K562 (cell line): ENCODE measurements around the gene LMNA. TPM values are rescaled to one million over a fixed set of nuclear protein-coding genes. Genes with fewer than 3 reads are reported as not detected.
A peak's percentile ranks its signal among the peaks of the same experiment; 100 is the strongest.

Experiments used
- ARHGAP35 ChIP-seq: fragments of 450-650 bp; IDR thresholded peaks from 2 replicates; pipeline ENCODE4 v1.6.1; 2018; ENCODE audit not compliant: partially characterized antibody
- ETV6 ChIP-seq, 3 experiments: fragments of 150-350 bp in 1 of 3; sonication (generic) in 1 of 3; formaldehyde crosslinking in 1 of 3; IDR thresholded peaks; 2 replicates each; pipeline versions ENCODE4 v1.6.1 to v1.8.0; 2014 to 2022; ENCODE audit warnings: borderline replicate concordance in 2 of 3, low read depth in 2 of 3, antibody characterized with exemption in 1 of 3, low read length in 1 of 3, mild to moderate bottlenecking in 1 of 3, missing genetic modification reagents in 1 of 3
- HLTF ChIP-seq: fragments of 450-650 bp; IDR thresholded peaks from 2 replicates; pipeline ENCODE4 v1.6.1; 2016
- HMGXB4 ChIP-seq: sonication (generic); formaldehyde crosslinking; IDR thresholded peaks from 2 replicates; pipeline ENCODE4 v1.8.1; 2023; ENCODE audit warnings: mild to moderate bottlenecking, missing genetic modification reagents
- KLF13 ChIP-seq: fragments of 450-650 bp; IDR thresholded peaks from 2 replicates; pipeline ENCODE4 v1.6.1; 2016; ENCODE audit warnings: missing genetic modification characterization, low read depth, mild to moderate bottlenecking, missing compliant biosample characterization, moderate library complexity, borderline replicate concordance
- MCM7 ChIP-seq, 2 experiments: fragments of 450-650 bp; IDR thresholded peaks; 2 replicates each; pipeline ENCODE4 v1.6.1; 2016 to 2018
- MIER1 ChIP-seq: fragments of 450-650 bp; IDR thresholded peaks from 2 replicates; pipeline ENCODE4 v1.6.1; 2016; ENCODE audit warnings: antibody characterized with exemption, mild to moderate bottlenecking, low read depth
- MYNN ChIP-seq, 2 experiments: sonication (generic); formaldehyde crosslinking in 1 of 2; IDR thresholded peaks; 2 replicates each; pipeline versions ENCODE4 v1.5.0 to v1.6.1; 2016 to 2020; ENCODE audit warnings: antibody characterized with exemption in 1 of 2, missing genetic modification reagents in 1 of 2
- NR4A1 ChIP-seq, 2 experiments: fragments of 250-450 bp in 1 of 2; fragments of 450-650 bp in 1 of 2; sonication (Bioruptor Pico) in 1 of 2; IDR thresholded peaks; 2 replicates each; pipeline versions ENCODE4 v1.4.0 to v1.6.1; 2016 to 2020; ENCODE audit warnings: mild to moderate bottlenecking in 2 of 2, missing compliant biosample characterization in 1 of 2, missing genetic modification characterization in 1 of 2, moderate library complexity in 1 of 2
- PRPF4 ChIP-seq: fragments of 200-400 bp; formaldehyde crosslinking; IDR thresholded peaks from one replicate; pipeline ENCODE4 v1.6.1; 2017; ENCODE audit warnings: low read length, low read depth, mild to moderate bottlenecking; ENCODE audit not compliant: insufficient read depth, poor library complexity, severe bottlenecking
- RUNX1 ChIP-seq: sonication (generic); IDR thresholded peaks from 2 replicates; pipeline ENCODE4 v1.6.1; 2016; ENCODE audit warnings: antibody characterized with exemption, low read depth
- TAL1 ChIP-seq: fragments of 450-650 bp; IDR thresholded peaks from 2 replicates; pipeline ENCODE4 v1.6.1; 2016; ENCODE audit warnings: mild to moderate bottlenecking
- THRA ChIP-seq: fragments of 450-650 bp; IDR thresholded peaks from 2 replicates; pipeline ENCODE4 v1.6.1; 2017; ENCODE audit warnings: mild to moderate bottlenecking, moderate library complexity
- ZBTB43 ChIP-seq: sonication (generic); formaldehyde crosslinking; IDR thresholded peaks from 2 replicates; pipeline ENCODE4 v1.8.0; 2023; ENCODE audit warnings: mild to moderate bottlenecking, missing genetic modification reagents
- ZBTB8A ChIP-seq: fragments of 450-650 bp; IDR thresholded peaks from 2 replicates; pipeline ENCODE4 v1.6.1; 2018; ENCODE audit warnings: mild to moderate bottlenecking, moderate library complexity; ENCODE audit not compliant: partially characterized antibody
- ZC3H4 ChIP-seq: sonication (generic); formaldehyde crosslinking; IDR thresholded peaks from 2 replicates; pipeline ENCODE4 v1.9.0; 2021; ENCODE audit warnings: missing genetic modification reagents, borderline replicate concordance
- ZNF224 ChIP-seq: sonication (generic); formaldehyde crosslinking; IDR thresholded peaks from 2 replicates; pipeline ENCODE4 v1.8.0; 2022; ENCODE audit warnings: mild to moderate bottlenecking, missing genetic modification reagents
- ZNF24 ChIP-seq: fragments of 450-650 bp; IDR thresholded peaks from 2 replicates; pipeline ENCODE4 v1.6.1; 2016
- polyA plus RNA-seq, 8 experiments: library from polyadenylated mRNA; depleted of rRNA in 4 of 8; stranded (reverse) in 5 of 8; unstranded in 3 of 8; fragments of >200 nt; fragmentation: Nextera tagmentation in 2 of 8; fragmentation: Illumina TruSeq in 1 of 8; extraction: Ambion mirVana in 2 of 8; extraction: Trizol in 1 of 8; gene quantifications; 2 replicates each; pipeline versions ENCODE4 v1.2.1 to v1.2.3, GENCODE V29; 2011 to 2014; ENCODE audit warnings: inconsistent platforms in 1 of 8, missing spikeins in 1 of 8
- total RNA-seq, 7 experiments: library from RNA; depleted of rRNA in 6 of 7; stranded (reverse); fragments of >200 nt in 6 of 7; fragmentation: Illumina TruSeq in 2 of 7; extraction: Trizol in 2 of 7; gene quantifications; 2 replicates each; pipeline versions ENCODE4 v1.2.1 to v1.2.3, GENCODE V29; 2011 to 2021; ENCODE audit warnings: low replicate concordance in 1 of 7
- TF ChIP-seq, protein P1 (sequence below): sonication (generic); formaldehyde crosslinking; IDR thresholded peaks from 2 replicates; pipeline ENCODE4 v1.8.0; 2022; ENCODE audit warnings: mild to moderate bottlenecking, low read depth, missing genetic modification reagents
- TF ChIP-seq, protein P2 (sequence below): IDR thresholded peaks from 2 replicates; pipeline ENCODE4 v1.6.1; 2012; ENCODE audit warnings: low read depth, low read length, improper control_type of control experiment, borderline replicate concordance

Gene LMNA
- total and polyA plus RNA-seq, 9 of the 15 experiments (the other 6 are each of a cell fraction or from before 2014, with no cell fraction given) = 1.00 to 347 (median 88.2) TPM

DNA sequence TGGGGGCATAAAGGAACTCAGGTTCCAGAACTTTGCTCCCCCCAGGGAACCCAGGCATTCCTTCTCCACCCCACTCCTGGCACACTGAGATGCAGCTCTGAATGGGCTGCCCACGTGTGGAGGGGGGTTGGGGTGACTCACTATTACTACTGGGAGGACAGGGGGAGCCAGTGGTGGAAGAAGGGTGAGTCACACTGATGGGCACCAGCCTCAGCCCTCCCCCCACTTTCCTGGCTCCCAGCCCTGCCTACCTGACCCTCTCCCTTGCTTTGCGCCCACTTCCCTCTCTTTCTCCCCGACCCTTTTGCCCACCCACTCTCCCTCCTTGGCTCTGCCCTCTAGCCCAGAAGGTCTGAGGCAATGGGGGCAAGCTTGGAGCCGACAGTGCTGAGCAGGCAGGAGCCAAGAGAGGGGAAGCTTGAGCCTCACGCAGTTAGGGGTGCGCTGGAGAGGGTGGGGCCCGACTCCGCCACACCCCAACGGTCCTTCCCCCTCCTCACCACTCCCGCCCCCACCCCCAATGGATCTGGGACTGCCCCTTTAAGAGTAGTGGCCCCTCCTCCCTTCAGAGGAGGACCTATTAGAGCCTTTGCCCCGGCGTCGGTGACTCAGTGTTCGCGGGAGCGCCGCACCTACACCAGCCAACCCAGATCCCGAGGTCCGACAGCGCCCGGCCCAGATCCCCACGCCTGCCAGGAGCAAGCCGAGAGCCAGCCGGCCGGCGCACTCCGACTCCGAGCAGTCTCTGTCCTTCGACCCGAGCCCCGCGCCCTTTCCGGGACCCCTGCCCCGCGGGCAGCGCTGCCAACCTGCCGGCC lies at the start of gene LMNA (continued):
- no peak for TF ChIP-seq ZBTB43 (CRISPR knock-in tag)
- TF ChIP-seq ETV6 (IDR thresholded peaks at IDR 0.05; ENCODE audit: borderline replicate concordance in 1 of 2, low read depth in 2 of 2, low read length in 1 of 2) = no peak
- TF ChIP-seq ETV6 (CRISPR knock-in tag; IDR thresholded peaks at IDR 0.05; ENCODE audit: borderline replicate concordance) = no peak
- TF ChIP-seq ZNF24 = no peak
- peak; percentile 93 for TF ChIP-seq MYNN (IDR thresholded peaks at IDR 0.05)
- no peak for TF ChIP-seq MYNN (CRISPR knock-in tag; IDR thresholded peaks at IDR 0.05)
- TF ChIP-seq ZC3H4 (CRISPR knock-in tag) = no peak
- TF ChIP-seq NR4A1 (CRISPR knock-in tag; IDR thresholded peaks at IDR 0.05) = no peak
- TF ChIP-seq NR4A1 (tag; IDR thresholded peaks at IDR 0.05) = no peak
- TF ChIP-seq MCM7 (IDR thresholded peaks at IDR 0.05) = no peak
- TF ChIP-seq, protein P1, sequence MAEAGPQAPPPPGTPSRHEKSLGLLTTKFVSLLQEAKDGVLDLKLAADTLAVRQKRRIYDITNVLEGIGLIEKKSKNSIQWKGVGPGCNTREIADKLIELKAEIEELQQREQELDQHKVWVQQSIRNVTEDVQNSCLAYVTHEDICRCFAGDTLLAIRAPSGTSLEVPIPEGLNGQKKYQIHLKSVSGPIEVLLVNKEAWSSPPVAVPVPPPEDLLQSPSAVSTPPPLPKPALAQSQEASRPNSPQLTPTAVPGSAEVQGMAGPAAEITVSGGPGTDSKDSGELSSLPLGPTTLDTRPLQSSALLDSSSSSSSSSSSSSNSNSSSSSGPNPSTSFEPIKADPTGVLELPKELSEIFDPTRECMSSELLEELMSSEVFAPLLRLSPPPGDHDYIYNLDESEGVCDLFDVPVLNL (CRISPR knock-in tag) = no peak
- TF ChIP-seq KLF13 (tag) = no peak
- TF ChIP-seq ZNF224 (CRISPR knock-in tag) = no peak
- TF ChIP-seq TAL1 = no peak
- TF ChIP-seq RUNX1 = no peak
- TF ChIP-seq ZBTB8A = no peak
- no peak for TF ChIP-seq PRPF4
- TF ChIP-seq HMGXB4 = no peak
- TF ChIP-seq, protein P2, sequence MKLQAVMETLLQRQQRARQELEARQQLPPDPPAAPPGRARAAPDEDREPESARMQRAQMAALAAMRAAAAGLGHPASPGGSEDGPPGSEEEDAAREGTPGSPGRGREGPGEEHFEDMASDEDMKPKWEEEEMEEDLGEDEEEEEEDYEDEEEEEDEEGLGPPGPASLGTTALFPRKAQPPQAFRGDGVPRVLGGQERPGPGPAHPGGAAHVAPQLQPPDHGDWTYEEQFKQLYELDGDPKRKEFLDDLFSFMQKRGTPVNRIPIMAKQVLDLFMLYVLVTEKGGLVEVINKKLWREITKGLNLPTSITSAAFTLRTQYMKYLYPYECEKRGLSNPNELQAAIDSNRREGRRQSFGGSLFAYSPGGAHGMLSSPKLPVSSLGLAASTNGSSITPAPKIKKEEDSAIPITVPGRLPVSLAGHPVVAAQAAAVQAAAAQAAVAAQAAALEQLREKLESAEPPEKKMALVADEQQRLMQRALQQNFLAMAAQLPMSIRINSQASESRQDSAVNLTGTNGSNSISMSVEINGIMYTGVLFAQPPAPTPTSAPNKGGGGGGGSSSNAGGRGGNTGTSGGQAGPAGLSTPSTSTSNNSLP = no peak
- TF ChIP-seq MIER1 = no peak
- TF ChIP-seq THRA = no peak
- TF ChIP-seq HLTF = 0 out of 2 replicates have a peak, but pooled peaks have one; percentile 58
- no peak for TF ChIP-seq ARHGAP35
